ENCODE measurements around the gene C15orf39.

DNA sequence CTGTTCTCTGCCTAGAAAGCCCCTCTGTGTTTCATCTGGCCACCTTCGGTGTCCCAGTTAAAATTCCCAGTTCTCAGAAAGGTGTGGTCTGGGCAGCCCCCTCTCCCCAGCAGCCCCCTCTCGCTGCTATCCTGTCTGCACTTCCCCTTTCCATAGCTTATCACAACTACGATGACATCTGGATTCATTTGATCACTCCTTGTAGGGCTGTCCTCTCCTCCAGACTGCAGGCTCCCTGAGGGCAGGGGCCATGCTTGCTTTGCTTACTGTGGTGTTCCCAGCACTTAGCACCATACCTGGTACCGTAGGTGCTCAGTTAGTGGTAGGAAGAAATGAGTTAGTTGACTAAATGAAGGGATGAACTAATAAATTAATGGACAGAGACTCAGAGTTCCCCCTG, 30.2 kb downstream of the C15orf39 start:
- TF ChIP-seq, protein P1, sequence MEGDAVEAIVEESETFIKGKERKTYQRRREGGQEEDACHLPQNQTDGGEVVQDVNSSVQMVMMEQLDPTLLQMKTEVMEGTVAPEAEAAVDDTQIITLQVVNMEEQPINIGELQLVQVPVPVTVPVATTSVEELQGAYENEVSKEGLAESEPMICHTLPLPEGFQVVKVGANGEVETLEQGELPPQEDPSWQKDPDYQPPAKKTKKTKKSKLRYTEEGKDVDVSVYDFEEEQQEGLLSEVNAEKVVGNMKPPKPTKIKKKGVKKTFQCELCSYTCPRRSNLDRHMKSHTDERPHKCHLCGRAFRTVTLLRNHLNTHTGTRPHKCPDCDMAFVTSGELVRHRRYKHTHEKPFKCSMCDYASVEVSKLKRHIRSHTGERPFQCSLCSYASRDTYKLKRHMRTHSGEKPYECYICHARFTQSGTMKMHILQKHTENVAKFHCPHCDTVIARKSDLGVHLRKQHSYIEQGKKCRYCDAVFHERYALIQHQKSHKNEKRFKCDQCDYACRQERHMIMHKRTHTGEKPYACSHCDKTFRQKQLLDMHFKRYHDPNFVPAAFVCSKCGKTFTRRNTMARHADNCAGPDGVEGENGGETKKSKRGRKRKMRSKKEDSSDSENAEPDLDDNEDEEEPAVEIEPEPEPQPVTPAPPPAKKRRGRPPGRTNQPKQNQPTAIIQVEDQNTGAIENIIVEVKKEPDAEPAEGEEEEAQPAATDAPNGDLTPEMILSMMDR (IDR thresholded peaks at IDR 0.05), result no peak
- TF ChIP-seq POLR2AphosphoS5 (IDR thresholded peaks at IDR 0.05), result no peak

Measured in prostate gland (tissue), 2 donors.